ENCODE results near the gene LHFPL6. TPM values are rescaled to one million over a fixed set of nuclear protein-coding genes. Genes with fewer than 3 reads are reported as not detected.

LHFPL6 gene
- total and polyA plus RNA-seq, 8 donors = 1.8 to 13.4 (median 7.1) TPM

- H3K4me1 ChIP-seq = no peaks in the 10 kb centered on the region
- FAIRE-seq = no peak
- 60 to 66% methylated on average over 5 of the region's 5 CpGs for WGBS, 2 donors
- H3K4me3 ChIP-seq = no peak overlapping the region
- no peak for DNase-seq
- H3K9me3 ChIP-seq = no peaks in the 10 kb centered on the region
- no peak overlapping the region for H3K27ac ChIP-seq
- no peaks in the 10 kb centered on the region for H3K36me3 ChIP-seq
- no peak for TF ChIP-seq CTCF (IDR thresholded peaks at IDR 0.05)
- intact Hi-C loops (cut with DNase I) = no loop called here
- no peak for ATAC-seq
- no peaks in the 10 kb centered on the region for H3K27me3 ChIP-seq
Measured at GRCh38 chr13:39580881-39581575, 22.0 kb downstream of the LHFPL6 start.

- DNase-seq (no peak), FAIRE-seq (no peak), ATAC-seq (no peak)
- 76 to 89% methylated on average over 3 of the region's 3 CpGs for WGBS, 2 donors
- no peaks in the 10 kb centered on the region for H3K9me3 ChIP-seq
- intact Hi-C loops (cut with DNase I) = no loop called here
- no peak overlapping the region for H3K4me3 ChIP-seq
- no peak for TF ChIP-seq CTCF (IDR thresholded peaks at IDR 0.05)
- H3K27me3 ChIP-seq = no peaks in the 10 kb centered on the region
- no peaks in the 10 kb centered on the region for H3K4me1 ChIP-seq
- H3K27ac ChIP-seq = no peak overlapping the region
- no peaks in the 10 kb centered on the region for H3K36me3 ChIP-seq
Measured at GRCh38 chr13:39578821-39579291, 24.1 kb downstream of the LHFPL6 start.

GRCh38 chr13:39577838-39578491 lies 25.0 kb downstream of the LHFPL6 start:
- 42% methylated on average over 5 of the region's 5 CpGs for WGBS, 2 donors
- FAIRE-seq = no peak

GRCh38 chr13:39577203-39577602 lies 25.8 kb downstream of the LHFPL6 start:
- 85 to 90% methylated on average over 2 of the region's 2 CpGs for WGBS, 2 donors
- Histone ChIP-seq H3K27me3 (no peaks in the 10 kb centered on the region), H3K9me3 (no peaks in the 10 kb centered on the region), H3K36me3 (no peaks in the 10 kb centered on the region), H3K4me3 (no peak overlapping the region), H3K27ac (no peak overlapping the region), H3K4me1 (no peaks in the 10 kb centered on the region)
- FAIRE-seq (no peak), ATAC-seq (no peak), DNase-seq (no peak)
- TF ChIP-seq CTCF (IDR thresholded peaks at IDR 0.05) = no peak
- intact Hi-C loops (cut with DNase I) = no loop called here

More at GRCh38 chr13:39577838-39578491, 25.0 kb downstream of the LHFPL6 start:
- H3K9me3 ChIP-seq = no peaks in the 10 kb centered on the region
- no peak overlapping the region for H3K4me3 ChIP-seq
- intact Hi-C loops (cut with DNase I) = no loop called here
- H3K4me1 ChIP-seq = no peaks in the 10 kb centered on the region
- TF ChIP-seq CTCF (IDR thresholded peaks at IDR 0.05) = no peak
- no peak overlapping the region for H3K27ac ChIP-seq
- no peaks in the 10 kb centered on the region for H3K36me3 ChIP-seq
- no peaks in the 10 kb centered on the region for H3K27me3 ChIP-seq
- no peak for DNase-seq
- no peak for ATAC-seq
